GM19043 (cell line): ENCODE measurements around the gene NPTXR.

Experiments used
- ATAC-seq: cut with Tn5 transposase; IDR thresholded peaks from one replicate; pipeline ENCODE4 v1.9.1; 2021; ENCODE audit warnings: low read depth; ENCODE audit not compliant: unreplicated experiment

NPTXR gene

GRCh38 chr22:38843657-38844314 lies at the start of gene NPTXR:
NPTXR (minus strand) TSS chr22:38844028.
- ATAC-seq = no peak

GRCh38 chr22:38891256-38891655 lies 47.4 kb upstream of the NPTXR start:
- ATAC-seq = no peak

- no peak for ATAC-seq
Observed at GRCh38 chr22:38890377-38890776, 46.5 kb upstream of the NPTXR start.

GRCh38 chr22:38886333-38886732 lies 42.5 kb upstream of the NPTXR start:
- no peak for ATAC-seq

- no peak for ATAC-seq
Observed at GRCh38 chr22:38882972-38883622, 39.3 kb upstream of the NPTXR start.

GRCh38 chr22:38881997-38882879 lies 38.4 kb upstream of the NPTXR start:
- no peak for ATAC-seq

GRCh38 chr22:38881464-38881871 lies 37.6 kb upstream of the NPTXR start:
- no peak for ATAC-seq

- ATAC-seq = no peak
Observed at GRCh38 chr22:38879961-38880360, 36.1 kb upstream of the NPTXR start.

- ATAC-seq = no peak
Observed at GRCh38 chr22:38879108-38879729, 35.4 kb upstream of the NPTXR start.

GRCh38 chr22:38878001-38878400 lies 34.2 kb upstream of the NPTXR start:
- ATAC-seq = no peak

- no peak for ATAC-seq
Observed at GRCh38 chr22:38874529-38875222, 30.8 kb upstream of the NPTXR start.

GRCh38 chr22:38873469-38874411 lies 29.9 kb upstream of the NPTXR start:
- no peak for ATAC-seq

GRCh38 chr22:38872831-38873248 lies 29.0 kb upstream of the NPTXR start:
- no peak for ATAC-seq

- no peak for ATAC-seq
Observed at GRCh38 chr22:38872172-38872830, 28.5 kb upstream of the NPTXR start, which contains the start of gene CBX6. CBX6 (minus strand) TSS chr22:38872216; CDS start chr22:38872190, 26 bp downstream.

GRCh38 chr22:38871360-38872171 lies 27.7 kb upstream of the NPTXR start:
- no peak for ATAC-seq

- ATAC-seq = no peak
Observed at GRCh38 chr22:38870791-38871359, 27.0 kb upstream of the NPTXR start.

- no peak for ATAC-seq
Observed at GRCh38 chr22:38870312-38870741, 26.5 kb upstream of the NPTXR start.
